Activated T-helper 1 cell treated with anti-CD3 and anti-CD28 coated beads, Interleukin-2, amount 50 U/mL, for 16 hours (primary cell): Measurements from ENCODE around the gene CCDC17.
"Not testable (repeated sequence)": the region's sequence is repeated elsewhere in the genome, so short reads cannot be mapped to it uniquely, and the experiment has no call there.

Experiments used
- DNase-seq, 2 donors: peaks; one replicate each; pipeline ENCODE4 v3.0.0-alpha.2; 2020; ENCODE audit warnings: low read depth in 1 of 2, low spot score in 1 of 2

CCDC17 gene

DNA sequence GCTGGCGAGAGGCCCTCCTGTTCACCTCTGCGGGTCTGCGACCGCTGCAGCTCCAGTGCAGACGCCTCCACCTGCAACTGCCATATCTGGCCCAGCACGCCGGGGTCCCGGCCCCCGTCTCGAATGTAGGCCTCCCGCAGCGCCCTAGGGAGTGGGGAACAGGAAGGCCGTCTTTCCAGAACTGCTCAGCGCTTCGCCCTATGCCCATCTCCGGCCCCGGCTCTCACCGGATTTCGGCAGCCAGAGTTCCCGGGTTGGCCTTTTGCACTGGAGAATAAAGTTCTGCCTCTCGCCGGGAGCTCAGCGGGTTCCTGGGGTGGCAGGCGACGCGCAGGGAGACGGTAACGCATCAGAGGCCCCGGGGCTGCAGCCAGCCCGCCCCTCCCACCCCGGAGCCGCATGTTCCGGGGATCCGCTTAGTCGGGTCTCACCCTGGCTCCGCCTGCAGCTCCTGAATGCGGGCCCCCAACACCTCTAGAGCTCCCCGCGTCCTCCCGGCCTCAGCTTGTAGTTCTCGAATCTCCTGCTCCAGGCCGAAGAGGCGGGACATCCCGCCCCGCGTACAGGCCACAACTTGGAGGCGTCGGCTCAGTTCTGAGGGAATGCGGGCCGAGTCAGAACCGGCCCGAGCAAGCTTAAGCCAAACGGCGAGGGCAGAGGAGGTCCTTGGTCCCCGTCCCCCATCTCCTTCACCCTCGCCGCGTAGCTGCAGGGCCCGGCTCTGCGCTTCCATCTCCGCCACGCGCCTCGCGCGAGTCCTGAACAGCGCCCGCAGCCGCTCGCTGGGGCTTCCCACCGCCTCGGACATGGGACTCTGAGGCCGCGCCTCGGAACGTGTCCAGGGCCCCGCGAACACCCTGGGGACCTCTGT is 1.1 kb downstream of the CCDC17 start:
- DNase-seq, result no peak

DNA sequence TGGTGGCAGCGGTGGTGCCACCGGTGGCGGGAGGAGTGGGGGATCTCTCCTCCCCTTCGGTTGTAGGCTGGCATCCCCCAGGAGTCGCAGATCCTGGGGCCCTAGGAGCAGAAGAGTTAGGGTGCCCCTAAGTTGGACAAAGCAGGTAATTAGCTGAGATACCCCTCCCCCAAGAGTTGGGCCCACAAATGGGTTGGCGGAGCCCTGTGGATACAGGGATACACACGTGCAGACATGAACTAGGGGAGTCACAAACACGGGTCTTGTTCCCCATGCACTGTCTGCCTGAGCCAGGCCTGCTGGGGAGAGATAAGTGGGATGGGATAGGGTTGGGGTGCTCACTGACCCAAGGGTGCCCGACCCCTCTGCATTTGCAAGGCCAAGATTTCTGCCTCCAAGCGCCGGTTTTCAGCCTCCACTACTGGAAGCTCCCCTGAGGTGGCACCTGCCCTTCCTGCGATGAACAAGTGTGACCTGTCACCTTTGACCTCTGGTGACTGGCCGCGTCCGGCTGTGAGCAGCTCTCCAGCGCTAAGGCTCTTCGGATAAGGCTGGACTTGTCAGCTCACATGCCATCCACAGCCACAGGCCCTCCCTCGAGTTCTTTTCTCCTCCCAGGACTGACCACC is 1.8 kb downstream of the CCDC17 start:
- DNase-seq, result no peak

DNA sequence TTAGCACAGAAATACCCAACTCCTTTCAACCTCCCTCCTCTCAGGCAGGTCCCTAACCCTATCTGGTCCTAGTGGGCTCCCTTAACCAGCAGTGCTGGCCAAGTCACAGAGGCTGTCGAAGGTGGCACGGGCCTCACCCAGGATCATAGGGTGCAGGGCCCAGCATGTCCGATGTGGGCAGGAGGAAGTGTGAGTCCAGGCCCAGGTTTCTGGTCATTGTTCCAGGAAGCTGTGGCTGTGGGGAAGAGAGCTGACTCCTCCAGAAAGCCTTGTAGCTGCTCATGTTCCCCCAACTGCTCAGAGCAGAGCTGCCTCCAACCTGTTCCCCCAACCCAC is 2.4 kb downstream of the CCDC17 start:
- DNase-seq, result no peak

- DNase-seq, result no peak
These were observed 3.0 kb downstream of the CCDC17 start for GRCh38 chr1:45620588-45621500.

DNA sequence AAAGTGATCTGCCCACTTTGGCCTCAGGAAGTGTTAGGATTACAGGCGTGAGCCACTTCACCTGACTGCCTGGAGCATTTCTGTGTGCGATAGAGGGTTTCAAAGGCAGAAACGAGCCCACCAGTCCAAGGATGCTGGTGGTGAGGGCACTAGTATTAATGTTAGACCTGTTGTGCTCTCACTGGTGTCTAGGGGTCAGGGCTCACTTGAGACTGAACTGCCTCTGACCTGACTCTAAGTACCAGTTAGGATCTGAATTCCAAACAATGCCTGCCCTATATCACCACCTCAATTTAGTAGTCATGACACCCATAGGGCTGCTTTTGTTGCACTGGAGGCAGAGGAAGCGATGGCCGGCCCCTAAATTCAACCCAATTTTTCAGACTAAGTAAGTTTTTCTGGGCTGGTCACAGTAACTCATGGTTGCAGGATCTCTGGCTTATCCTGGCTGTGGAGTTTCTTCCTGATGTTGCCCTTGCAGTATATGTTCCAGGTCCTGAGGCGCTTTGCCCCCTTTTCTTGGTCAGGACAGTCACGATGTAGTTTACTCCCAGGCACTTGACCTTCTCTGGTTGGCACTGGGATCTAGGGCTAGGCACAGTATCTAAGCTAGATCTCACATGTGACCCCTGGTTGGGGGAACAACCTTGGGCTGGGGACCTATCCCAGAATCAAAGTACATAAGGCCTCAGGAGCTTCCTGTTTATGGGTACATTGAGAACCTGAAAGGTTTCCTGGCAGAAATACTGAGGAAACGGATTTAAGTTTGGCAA is 4.5 kb downstream of the CCDC17 start:
- DNase-seq, result no peak

GRCh38 chr1:45617618-45618017 is 6.2 kb downstream of the CCDC17 start:
- no peak for DNase-seq

GRCh38 chr1:45615885-45616284 is 8.0 kb downstream of the CCDC17 start:
- DNase-seq, result no peak

DNA sequence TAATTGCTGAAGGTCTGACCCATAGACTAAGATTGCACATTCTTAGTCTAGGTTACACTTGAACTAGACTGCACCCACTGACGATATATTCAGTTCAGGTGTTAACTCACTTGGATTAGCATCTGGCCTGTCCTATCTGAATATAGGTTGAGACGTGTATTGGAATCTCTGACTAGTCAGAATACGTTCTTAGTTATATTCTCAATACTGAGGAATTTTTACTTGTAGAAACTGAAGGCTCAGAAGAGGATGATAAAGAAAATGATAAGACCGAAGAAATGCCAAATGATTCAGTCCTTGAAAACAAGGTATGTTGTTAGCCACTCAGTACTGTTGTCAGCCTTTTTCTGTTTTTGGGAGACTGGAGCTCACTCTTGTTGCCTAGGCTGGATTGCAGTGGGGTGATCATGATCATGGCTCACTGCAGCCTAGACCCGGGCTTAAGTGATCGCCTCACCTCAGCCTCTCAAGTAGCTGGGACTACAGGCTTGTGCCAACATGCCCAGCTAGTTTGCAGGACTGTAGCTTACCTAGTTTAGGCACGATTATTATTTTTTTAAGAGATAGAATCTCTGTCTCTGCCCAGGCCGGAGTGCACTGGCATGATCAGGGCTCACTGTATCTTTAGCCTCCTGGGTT is 10.8 kb downstream of the CCDC17 start:
- no peak for DNase-seq

DNA sequence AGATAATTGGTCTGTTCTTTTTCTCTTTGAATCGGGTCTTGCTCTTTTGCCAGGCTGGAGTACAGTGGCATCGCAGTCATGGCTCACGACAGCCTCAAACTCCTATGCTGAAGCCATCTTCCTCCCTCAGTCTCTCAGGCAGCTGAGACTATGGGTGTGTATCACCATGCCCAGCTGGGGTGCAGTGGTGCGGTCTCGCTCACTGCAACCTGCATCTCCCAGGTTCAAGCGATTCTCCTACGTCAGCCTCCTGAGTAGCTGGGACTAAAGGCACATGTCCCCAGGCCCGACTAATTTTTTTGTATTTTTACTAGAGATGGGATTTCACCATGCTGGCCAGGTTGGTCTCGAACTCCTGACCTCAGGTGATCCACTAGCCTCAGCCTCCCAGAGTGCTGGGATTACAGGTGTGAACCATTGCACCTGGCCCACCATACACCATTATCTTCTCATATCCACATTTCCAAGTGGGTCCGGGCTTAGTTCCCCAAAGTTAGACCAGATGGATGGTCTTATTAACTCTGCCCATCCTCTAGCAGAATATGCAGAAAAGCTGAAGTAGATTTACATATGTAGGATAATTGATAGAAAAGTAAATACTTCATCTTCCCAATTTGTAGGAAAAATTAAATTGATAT is 13.1 kb downstream of the CCDC17 start:
- DNase-seq, result no peak

GRCh38 chr1:45608175-45609156 is 15.4 kb downstream of the CCDC17 start:
- no peak for DNase-seq

DNA sequence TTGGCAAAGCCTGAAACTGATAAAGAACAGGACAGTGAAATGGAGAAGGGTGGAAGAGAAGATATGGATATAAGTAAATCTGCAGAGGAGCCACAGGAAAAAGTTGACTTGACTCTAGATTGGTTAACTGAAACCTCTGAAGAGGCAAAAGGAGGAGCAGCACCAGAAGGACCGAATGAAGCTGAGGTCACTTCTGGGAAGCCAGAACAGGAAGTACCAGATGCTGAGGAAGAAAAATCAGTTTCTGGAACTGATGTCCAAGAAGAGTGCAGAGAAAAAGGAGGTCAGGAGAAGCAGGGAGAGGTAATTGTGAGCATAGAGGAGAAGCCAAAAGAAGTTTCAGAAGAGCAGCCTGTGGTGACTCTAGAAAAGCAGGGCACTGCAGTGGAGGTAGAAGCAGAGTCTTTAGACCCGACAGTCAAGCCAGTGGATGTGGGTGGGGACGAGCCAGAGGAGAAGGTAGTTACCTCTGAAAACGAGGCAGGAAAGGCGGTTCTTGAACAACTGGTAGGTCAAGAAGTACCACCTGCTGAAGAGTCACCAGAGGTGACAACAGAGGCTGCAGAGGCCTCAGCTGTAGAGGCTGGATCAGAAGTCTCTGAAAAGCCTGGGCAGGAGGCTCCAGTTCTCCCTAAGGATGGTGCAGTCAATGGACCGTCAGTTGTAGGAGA is 16.3 kb downstream of the CCDC17 start:
- no peak for DNase-seq

DNA sequence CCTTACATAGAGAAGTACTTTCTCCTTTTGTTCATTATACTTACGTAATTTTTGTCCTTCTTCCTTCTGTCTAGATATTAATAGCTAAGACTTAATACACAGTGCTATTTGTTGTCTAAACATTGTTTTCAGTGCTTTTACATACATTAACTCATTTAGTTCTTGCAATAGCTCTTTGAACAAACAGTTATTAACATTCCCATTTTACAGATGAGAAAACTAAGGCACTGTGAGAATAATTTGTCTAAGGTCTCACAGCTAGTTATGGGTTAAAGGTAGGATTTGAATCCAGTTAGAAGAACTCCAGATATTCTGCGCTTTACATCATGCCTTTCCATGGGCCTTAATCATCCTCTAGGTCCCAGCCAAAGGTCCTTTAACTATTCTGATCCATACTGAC is 19.6 kb downstream of the CCDC17 start:
- no peak for DNase-seq

DNA sequence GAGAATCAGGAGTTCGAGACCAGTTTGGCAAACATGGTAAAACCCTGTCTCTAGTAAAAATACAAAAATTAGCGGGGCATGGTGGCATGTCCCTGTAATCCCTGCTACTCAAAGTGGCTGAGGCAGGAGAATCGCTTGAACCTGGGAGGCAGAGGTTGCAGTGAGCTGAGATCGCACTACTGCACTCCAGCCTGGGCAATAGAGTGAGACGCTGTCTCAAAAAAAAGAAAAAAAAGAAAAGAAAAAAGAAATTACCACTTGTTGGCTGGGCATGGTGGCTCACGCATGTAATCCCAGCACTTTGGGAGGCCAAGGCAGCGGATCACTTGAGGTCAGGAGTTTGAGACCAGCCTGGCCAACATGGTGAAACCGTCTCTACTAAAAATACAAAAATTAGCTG is 27.1 kb downstream of the CCDC17 start:
- not testable (repeated sequence) for DNase-seq

GRCh38 chr1:45594412-45594811 is 29.4 kb downstream of the CCDC17 start:
- DNase-seq, result no peak

DNA sequence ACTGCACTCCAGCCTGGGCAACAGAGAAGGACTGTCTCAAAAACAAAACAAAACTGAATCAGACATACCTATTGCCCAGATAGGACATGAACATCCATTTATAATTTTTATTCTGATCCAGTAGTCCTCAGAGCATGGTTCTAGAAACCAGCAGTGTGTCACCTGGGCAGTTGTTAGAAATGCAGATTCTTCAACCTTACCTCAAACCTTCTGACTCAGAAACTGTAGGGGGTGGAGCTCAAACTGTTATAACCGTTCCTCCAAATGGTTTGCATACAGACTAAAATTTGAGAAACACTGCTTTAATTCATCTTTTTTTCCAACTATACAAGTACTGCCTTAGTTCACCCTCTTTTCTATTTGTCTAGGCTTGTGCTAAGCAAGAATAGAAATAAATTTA is 34.0 kb downstream of the CCDC17 start:
- DNase-seq, result no peak

GRCh38 chr1:45586769-45587168 is 37.1 kb downstream of the CCDC17 start:
- no peak for DNase-seq

DNA sequence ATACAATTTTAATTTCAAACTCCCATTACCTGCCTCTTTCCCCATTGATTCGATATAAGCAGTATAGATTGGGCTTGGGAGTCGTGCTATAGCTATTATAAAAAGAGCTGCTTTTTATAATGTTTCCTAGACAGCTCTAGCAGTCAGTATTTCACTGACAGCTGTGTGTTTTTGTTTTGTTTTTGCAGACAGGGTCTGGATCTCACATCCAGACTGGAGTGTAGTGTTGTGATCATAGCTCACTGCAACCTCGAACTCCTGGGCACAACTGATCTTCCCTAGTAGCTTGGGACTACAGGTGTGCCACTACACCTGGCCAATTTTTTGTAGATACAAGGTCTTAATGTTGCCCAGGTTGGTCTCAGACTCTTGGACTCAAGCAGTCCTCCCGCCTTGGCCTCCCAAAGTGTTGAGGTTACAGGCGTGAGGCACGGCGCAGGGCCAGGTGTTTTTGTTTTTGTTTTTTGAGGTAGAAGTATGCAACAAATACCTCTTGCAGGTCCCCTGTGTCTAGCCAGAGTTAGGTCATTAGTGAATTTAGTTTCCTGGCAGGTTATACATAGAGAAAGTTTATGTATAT is 38.3 kb downstream of the CCDC17 start:
- DNase-seq, result no peak

- no peak for DNase-seq
These were observed 38.8 kb downstream of the CCDC17 start for GRCh38 chr1:45585110-45585426.
